ENCODE data around the gene TLCD3B. TPM values are rescaled to one million over a fixed set of nuclear protein-coding genes. Genes with fewer than 3 reads are reported as not detected.

Gene TLCD3B
- total RNA-seq, 1 experiment from 2014 or later = 20.9 TPM

DNA sequence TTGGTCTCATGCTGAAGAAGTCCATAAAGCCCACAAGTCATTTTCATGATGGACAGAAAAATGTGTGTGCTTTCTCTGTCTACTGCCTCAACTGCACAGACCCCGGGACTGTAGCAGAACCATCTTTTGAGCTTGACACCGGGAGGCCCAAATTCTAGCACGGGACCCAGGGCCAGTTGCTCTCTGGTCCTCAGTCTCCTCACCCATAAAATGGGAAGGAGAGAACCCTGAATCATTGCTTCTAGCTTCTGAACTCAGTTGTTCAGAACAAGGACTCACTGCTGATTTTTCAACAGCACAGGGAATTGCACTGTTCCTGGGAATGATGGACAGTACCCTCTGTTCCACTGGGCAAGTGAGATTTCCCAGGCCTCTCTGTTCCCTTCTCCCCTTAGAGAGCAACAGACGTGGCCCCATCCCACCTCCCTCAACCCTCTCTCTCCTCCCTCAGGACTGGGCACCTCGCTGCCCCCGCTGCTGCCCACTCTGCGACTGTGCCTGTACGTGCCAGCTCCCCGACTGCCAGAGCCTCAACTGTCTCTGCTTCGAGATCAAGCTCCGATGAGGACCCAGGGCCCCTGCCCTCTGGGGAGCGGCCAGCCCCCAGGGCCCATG, 32.3 kb upstream of the TLCD3B start:
- no peaks in the 10 kb centered on the region; the same call in 1 of the 2 replicates for H3K4me1 ChIP-seq (ENCODE audit: insufficient read depth, low read length)
- no peak overlapping the region for H4K91ac ChIP-seq (ENCODE audit: insufficient read length, low read depth, low read length)
- H3K79me1 ChIP-seq (ENCODE audit: insufficient read depth, low read depth, low read length, poor library complexity, severe bottlenecking) = peaks cover 5% of the 10 kb centered on the region
- WGBS (ENCODE audit: extremely low coverage, insufficient read length, low lambda C conversion rate) = no CpG with 5 or more reads among the region's 12 CpGs
- peaks cover 16 to 26% (median 18%) of the 10 kb centered on the region in 3 experiments for H3K36me3 Mint-ChIP-seq (ENCODE audit: insufficient read depth in 1 of 3, low read depth in 3 of 3)
- peaks cover 12% of the 10 kb centered on the region; the same call in 1 of the 2 replicates for H3K79me2 ChIP-seq (ENCODE audit: insufficient read depth, low read length)
- no peaks in the 10 kb centered on the region; a peak in 1 of 5 replicates for H3K9me3 Mint-ChIP-seq
- H4K20me1 ChIP-seq (ENCODE audit: control insufficient read depth, insufficient read depth, insufficient read length) = no peaks in the 10 kb centered on the region
- no peaks in the 10 kb centered on the region for H3K27me3 Mint-ChIP-seq (ENCODE audit: low read depth)
- H3K9me3 ChIP-seq (ENCODE audit: control insufficient read depth, low read depth, low read length) = no peaks in the 10 kb centered on the region
- no peak overlapping the region for H3K9ac ChIP-seq (ENCODE audit: extremely low read depth, insufficient read length, low read length)
- H3T11ph ChIP-seq (ENCODE audit: low read length) = no peak overlapping the region
- H3K4me3 Mint-ChIP-seq = peak overlapping the region; percentile 88 to 94
- H3K4me1 Mint-ChIP-seq = peaks cover 25 to 34% of the 10 kb centered on the region in 2 experiments
- no peak overlapping the region for H4K5ac ChIP-seq (ENCODE audit: insufficient read length, low read depth, low read length)
- TF ChIP-seq CTCF (conservative IDR thresholded peaks at IDR 0.05) = no peak
- H3K14ac ChIP-seq (ENCODE audit: insufficient read depth, low read length) = no peak overlapping the region
- no peak overlapping the region for H3K23ac ChIP-seq (ENCODE audit: insufficient read length, low read depth, low read length)
- no peak overlapping the region for H3K18ac ChIP-seq (ENCODE audit: insufficient read length, low read depth, low read length)
- H2AK5ac ChIP-seq (ENCODE audit: insufficient read length, low read length) = no peak overlapping the region
- H2BK120ac ChIP-seq (ENCODE audit: low read depth, low read length, poor library complexity, severe bottlenecking) = no peak overlapping the region
- no peak overlapping the region for H2AFZ ChIP-seq (ENCODE audit: low read length)
- no peak overlapping the region for H2BK15ac ChIP-seq (ENCODE audit: low read depth, low read length)
- no peak overlapping the region for H3K4ac ChIP-seq (ENCODE audit: low read depth, low read length)
- H3K23me2 ChIP-seq (ENCODE audit: insufficient read length, low read depth, low read length, poor library complexity, severe bottlenecking) = peaks cover 17% of the 10 kb centered on the region
- H3K4me2 ChIP-seq (ENCODE audit: insufficient read depth, insufficient read length, low read length) = peak overlapping the region; percentile 89
- no peak overlapping the region for H3K56ac ChIP-seq (ENCODE audit: insufficient read length, low read depth, low read length)
- no peak for DNase-seq
- H2BK20ac ChIP-seq (ENCODE audit: low read depth, low read length, poor library complexity, severe bottlenecking) = no peak overlapping the region
- H4K8ac ChIP-seq (replicated peaks; ENCODE audit: insufficient read length, low read depth, low read length) = no peak overlapping the region
- H2BK12ac ChIP-seq (ENCODE audit: insufficient read length, low read depth, low read length) = no peak overlapping the region
- no peak overlapping the region for H2BK5ac ChIP-seq (ENCODE audit: insufficient read length, low read length)
- H3K27ac ChIP-seq (ENCODE audit: insufficient read length, low read depth, low read length) = no peak overlapping the region
- no peaks in the 10 kb centered on the region for H3K27me3 ChIP-seq (ENCODE audit: insufficient read depth, low read length)
- peak overlapping the region in 2 of 3 experiments; percentile 79 to 83; a peak in 2 of 7 replicates for H3K27ac Mint-ChIP-seq

All from H9 (cell line).